Measurements from ENCODE around the gene CASZ1. TPM values are rescaled to one million over a fixed set of nuclear protein-coding genes. Genes with fewer than 3 reads are reported as not detected.

CASZ1 gene
- total RNA-seq, 4 donors from 2014 or later: 0.88 to 6.8 (median 1.7) TPM

DNA sequence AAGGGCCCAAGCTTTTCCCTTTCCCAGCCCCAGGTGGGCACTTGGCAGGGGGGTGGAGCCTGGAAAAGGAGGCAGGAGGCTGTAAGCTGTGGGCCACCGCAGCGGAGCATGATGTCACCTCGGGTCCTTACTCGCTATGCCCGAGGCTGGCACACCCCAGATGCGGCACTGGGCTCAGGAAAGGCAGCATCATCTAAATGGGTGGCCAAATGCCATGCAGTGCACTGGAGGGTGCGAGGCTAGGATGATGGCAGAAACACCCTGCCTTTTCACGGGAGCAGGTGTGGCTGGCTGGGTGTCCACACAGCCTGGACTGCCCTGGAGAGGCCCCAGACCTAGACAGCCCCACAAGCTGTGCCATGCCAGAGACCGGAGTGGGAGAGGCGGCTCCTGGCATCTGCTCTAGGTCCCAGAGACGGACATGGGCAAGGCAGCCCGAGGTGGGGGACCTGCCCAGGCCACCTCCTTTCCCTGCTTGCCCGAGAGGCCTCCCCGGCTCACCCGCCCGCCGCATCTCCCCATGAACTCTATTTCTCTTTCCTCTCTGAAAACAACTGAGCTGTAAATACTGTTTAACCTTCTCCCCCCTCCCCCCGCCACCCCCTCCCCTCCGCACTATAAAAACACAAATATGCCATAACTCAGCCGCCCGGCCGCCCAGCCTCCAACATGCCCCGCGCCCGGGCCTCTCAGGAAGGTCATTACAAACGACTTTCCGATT is 124.7 kb downstream of the CASZ1 start:
- TF ChIP-seq, protein P1, sequence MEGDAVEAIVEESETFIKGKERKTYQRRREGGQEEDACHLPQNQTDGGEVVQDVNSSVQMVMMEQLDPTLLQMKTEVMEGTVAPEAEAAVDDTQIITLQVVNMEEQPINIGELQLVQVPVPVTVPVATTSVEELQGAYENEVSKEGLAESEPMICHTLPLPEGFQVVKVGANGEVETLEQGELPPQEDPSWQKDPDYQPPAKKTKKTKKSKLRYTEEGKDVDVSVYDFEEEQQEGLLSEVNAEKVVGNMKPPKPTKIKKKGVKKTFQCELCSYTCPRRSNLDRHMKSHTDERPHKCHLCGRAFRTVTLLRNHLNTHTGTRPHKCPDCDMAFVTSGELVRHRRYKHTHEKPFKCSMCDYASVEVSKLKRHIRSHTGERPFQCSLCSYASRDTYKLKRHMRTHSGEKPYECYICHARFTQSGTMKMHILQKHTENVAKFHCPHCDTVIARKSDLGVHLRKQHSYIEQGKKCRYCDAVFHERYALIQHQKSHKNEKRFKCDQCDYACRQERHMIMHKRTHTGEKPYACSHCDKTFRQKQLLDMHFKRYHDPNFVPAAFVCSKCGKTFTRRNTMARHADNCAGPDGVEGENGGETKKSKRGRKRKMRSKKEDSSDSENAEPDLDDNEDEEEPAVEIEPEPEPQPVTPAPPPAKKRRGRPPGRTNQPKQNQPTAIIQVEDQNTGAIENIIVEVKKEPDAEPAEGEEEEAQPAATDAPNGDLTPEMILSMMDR (IDR thresholded peaks at IDR 0.05; ENCODE audit: low read depth): no peak

DNA sequence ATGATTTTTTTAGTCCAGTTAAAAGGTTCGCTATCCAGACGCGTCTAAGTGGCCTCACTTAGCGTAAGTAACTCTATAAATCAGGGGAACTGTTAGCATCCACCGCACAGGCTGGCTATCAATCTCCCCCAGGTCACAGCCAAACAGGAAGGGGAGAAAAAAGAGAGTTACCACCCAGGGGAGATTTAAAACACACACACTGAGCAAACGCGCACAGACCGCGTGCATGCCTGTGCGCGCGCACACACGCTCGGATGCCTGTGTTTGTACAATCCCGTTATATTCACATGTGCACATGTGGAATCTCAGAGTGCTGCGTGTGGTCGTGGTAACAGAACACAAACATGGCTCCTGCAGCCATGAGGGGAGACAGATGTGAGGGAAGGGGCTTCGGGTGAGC is 125.4 kb downstream of the CASZ1 start:
- TF ChIP-seq, protein P1 (IDR thresholded peaks at IDR 0.05; ENCODE audit: low read depth): no peak

DNA sequence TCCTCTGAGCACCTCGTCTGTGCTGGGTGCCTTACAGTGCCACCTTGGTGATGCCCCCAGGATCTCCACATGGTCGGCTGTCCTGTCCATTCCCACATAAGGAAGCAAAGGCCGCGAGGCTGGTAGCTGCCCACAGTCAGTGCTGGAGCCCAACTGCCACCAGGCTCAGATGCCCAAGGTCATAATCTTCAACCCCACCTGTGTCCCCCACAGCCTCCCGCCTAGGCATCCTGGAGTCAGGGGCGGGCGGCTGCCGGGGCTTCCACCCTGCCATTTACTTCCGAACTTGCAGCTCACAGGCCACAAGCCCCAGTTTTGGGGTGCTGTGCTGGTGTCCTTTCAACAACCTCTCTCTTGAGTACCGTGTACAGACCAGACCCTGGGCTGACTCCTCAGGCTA is 126.3 kb downstream of the CASZ1 start:
- TF ChIP-seq, protein P1 (IDR thresholded peaks at IDR 0.05; ENCODE audit: low read depth): no peak

DNA sequence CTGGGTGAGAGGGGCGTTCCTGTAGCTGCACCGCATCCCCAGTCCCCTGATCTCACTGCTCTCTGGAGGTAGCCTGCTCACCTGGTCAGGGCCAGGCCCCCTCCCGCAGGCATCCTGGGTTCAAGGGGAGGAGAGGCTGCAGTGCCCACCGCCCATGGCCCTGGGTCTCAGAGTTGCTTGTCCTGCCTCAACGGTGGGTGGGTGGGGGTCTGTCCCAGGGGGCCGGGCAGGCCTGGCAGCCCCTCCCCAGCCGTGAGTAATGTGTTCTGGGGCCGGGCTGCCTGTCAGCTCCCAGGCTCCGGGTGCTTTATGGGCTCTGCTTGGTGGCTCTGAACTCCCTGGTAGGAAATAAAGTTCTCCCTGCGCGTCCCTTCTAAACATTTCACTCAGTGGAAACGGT is 126.9 kb downstream of the CASZ1 start:
- TF ChIP-seq, protein P1 (IDR thresholded peaks at IDR 0.05; ENCODE audit: low read depth): no peak

DNA sequence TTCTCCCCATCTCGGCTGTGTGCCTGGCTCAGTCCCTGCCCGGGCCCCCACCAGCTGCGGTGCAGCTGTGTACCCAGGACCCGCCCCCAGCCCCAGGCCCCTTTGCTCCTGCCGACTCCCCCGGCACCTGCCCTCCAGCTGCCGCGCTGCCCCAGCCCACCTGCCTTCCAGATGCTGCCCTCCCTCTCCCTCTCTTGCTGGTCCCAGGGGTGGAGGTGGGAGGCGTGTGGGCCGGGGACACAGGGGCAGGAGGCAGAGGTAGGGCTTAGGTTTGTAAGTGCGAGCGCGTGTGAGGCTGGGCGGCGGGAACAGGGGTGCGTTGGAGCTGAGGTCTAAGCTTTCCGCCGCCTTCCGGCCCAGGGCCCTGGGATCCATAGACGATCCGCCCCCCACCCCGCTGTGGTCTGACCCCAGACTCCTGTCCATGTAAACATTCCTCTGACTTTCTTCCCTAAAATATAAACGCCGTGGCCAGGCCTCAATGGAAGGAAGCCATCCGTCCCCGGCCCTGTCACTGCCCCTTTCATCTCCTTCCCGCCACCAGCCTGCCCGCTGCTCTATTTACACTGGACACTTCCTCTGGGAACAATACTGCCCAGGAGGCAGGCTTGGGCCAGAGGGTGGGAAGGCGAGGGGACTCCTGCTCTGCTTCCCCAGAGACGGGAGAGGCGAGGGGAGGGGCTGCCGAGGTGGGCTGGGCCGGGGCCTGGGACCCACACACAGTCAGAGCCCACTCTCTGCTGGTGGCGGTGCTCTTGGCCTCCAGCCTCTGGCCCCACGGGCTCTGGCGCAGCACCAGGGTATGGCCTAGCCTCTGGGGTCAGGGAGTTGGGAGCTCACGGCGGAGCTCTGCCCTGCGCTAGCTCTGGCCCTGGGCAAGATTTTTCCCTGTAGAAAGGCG is 128.3 kb downstream of the CASZ1 start:
- TF ChIP-seq, protein P1 (IDR thresholded peaks at IDR 0.05; ENCODE audit: low read depth): no peak

DNA sequence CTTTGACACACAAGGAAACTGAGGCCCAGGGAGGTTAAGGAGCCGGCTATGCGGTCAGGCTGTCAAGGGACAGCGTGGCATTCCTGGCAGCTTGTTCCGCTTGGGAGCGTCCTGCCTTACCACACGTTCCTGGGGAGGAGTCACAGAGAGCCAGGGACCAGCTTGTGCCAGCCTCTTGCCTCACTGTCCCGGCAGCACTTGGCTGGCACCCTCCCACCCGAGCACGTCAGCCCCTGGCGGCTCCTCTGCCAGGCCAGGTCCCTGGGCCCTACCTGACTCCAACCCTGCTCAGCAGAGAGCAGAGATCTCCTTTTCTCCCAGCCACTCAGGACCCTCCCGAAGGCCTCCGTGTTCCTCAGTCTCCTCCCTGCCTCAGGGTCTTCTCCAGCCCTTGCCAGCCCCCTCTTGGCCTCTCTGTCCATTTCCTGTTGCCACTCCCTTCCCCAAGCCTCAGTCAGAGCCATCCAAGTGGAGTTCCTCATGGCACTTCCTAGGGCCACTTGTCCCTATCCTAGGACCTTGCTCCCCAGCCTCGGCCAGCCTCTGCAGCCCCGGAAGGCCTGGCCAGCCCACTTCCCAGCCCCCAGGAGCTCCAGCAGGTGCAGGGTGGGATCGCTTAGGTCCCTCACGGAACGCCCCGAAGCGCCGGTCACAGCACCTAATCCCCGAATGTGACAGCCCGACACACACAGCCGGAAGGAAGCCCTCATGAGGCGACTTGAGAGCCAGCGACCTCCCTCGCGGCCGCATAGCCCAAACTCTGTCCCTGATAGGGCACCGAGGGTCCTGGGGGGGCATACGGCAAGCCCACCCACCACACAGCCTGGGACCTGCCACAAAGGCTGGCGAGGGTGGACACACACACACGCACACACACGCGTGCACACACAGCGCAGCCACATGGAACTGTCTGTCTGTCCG is 130.3 kb downstream of the CASZ1 start:
- TF ChIP-seq, protein P1 (IDR thresholded peaks at IDR 0.05; ENCODE audit: low read depth): no peak
